Prostate gland (tissue), 2 donors: ENCODE results near the gene NCAPG2. TPM values are rescaled to one million over a fixed set of nuclear protein-coding genes. Genes with fewer than 3 reads are reported as not detected.

Experiments
- DNase-seq: peaks from one replicate; pipeline ENCODE4 v3.0.0-alpha.2; 2019; ENCODE audit warnings: low spot score
- H3K27ac ChIP-seq, 2 donors: fragments of 200-600 bp; sonication (generic); 2 replicates each; pipeline ENCODE4 v1.5.1; 2017 to 2019
- H3K27me3 ChIP-seq: fragments of 200-600 bp; sonication (generic); replicated peaks from 2 replicates; pipeline ENCODE4 v1.5.1; 2019; ENCODE audit not compliant: insufficient read depth
- H3K36me3 ChIP-seq, 2 donors: fragments of 200-600 bp; sonication (generic); 1 replicate in 1 of 2; 2 replicates in 1 of 2; pipeline versions ENCODE4 v1.5.1 to v1.8.1; 2017 to 2019
- H3K4me1 ChIP-seq: fragments of 200-600 bp; sonication (generic); replicated peaks from 2 replicates; pipeline ENCODE4 v1.5.1; 2019
- H3K4me3 ChIP-seq, 2 donors: fragments of 200-600 bp; sonication (generic); 2 replicates each; pipeline ENCODE4 v1.5.1; 2017 to 2019
- H3K9me3 ChIP-seq: fragments of 200-600 bp; sonication (generic); 2 replicates; pipeline ENCODE4 v1.5.1; 2017
- POLR2A ChIP-seq: fragments of 450-650 bp; IDR thresholded peaks from one replicate; pipeline ENCODE4 v1.6.1; 2016; ENCODE audit warnings: antibody characterized with exemption, mild to moderate bottlenecking
- POLR2AphosphoS5 ChIP-seq: sonication (generic); formaldehyde crosslinking; IDR thresholded peaks from one replicate; pipeline ENCODE4 v1.6.1; 2017; ENCODE audit warnings: antibody characterized with exemption
- whole genome bisulfite sequencing: methylation state at CpG from one replicate; pipeline ENCODE4 v1.1.5; 2018; 5-methylcytosine and 5-hydroxymethylcytosine counted together
- intact Hi-C: fragments of 100-400 bp; cut with DNase I; formaldehyde crosslinking; loops from one replicate; pipeline ENCODE4 v1.14.2; 2022
- total RNA-seq, 2 donors: library from RNA; depleted of rRNA; stranded (reverse); fragments of >200 nt; gene quantifications; one replicate each; pipeline ENCODE4 v1.1.0, GENCODE V29; 2016
- TF ChIP-seq, protein P1 (sequence below), 4 experiments: fragments of 200-600 bp in 2 of 4; fragments of 450-650 bp in 2 of 4; sonication (generic) in 2 of 4; IDR thresholded peaks; 1 replicate in 3 of 4; 2 replicates in 1 of 4; pipeline ENCODE4 v1.5.1; 2016 to 2019; ENCODE audit warnings: antibody characterized with exemption in 4 of 4, mild to moderate bottlenecking in 2 of 4, moderate library complexity in 2 of 4

Gene NCAPG2
- total RNA-seq, 2 donors from 2014 or later = 7.9 to 11.9 TPM

DNA sequence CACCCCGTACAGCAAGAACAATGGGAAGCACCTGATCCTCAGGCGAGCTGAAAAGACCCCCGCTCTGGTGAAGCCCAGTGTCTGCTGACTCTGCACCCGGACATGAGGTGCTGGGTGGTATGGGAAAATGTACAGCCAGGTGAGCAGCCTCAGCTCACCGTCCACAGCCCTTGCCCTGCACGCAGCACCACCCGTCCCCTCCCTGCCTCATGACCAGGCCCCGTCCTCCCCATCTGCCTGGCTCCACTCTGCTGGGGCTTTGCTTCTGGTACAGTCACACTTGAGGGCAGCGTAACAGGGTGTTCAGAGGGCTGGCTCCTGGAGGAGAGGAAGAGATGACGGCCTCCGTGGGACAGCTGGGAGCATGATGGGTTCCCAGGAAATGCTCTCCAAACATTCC is 49.1 kb downstream of the NCAPG2 start:
- no peak overlapping the region for H3K27ac ChIP-seq
- no peak overlapping the region for H3K4me3 ChIP-seq
- H3K9me3 ChIP-seq = no peaks in the 10 kb centered on the region
- no peaks in the 10 kb centered on the region for H3K4me1 ChIP-seq
- 96% methylated on average over 10 of the region's 11 CpGs for WGBS
- intact Hi-C loops = no loop called here
- H3K27me3 ChIP-seq = no peaks in the 10 kb centered on the region
- no peak for DNase-seq
- TF ChIP-seq, protein P1, sequence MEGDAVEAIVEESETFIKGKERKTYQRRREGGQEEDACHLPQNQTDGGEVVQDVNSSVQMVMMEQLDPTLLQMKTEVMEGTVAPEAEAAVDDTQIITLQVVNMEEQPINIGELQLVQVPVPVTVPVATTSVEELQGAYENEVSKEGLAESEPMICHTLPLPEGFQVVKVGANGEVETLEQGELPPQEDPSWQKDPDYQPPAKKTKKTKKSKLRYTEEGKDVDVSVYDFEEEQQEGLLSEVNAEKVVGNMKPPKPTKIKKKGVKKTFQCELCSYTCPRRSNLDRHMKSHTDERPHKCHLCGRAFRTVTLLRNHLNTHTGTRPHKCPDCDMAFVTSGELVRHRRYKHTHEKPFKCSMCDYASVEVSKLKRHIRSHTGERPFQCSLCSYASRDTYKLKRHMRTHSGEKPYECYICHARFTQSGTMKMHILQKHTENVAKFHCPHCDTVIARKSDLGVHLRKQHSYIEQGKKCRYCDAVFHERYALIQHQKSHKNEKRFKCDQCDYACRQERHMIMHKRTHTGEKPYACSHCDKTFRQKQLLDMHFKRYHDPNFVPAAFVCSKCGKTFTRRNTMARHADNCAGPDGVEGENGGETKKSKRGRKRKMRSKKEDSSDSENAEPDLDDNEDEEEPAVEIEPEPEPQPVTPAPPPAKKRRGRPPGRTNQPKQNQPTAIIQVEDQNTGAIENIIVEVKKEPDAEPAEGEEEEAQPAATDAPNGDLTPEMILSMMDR (IDR thresholded peaks at IDR 0.05) = no peak
- H3K36me3 ChIP-seq = no peaks in the 10 kb centered on the region

DNA sequence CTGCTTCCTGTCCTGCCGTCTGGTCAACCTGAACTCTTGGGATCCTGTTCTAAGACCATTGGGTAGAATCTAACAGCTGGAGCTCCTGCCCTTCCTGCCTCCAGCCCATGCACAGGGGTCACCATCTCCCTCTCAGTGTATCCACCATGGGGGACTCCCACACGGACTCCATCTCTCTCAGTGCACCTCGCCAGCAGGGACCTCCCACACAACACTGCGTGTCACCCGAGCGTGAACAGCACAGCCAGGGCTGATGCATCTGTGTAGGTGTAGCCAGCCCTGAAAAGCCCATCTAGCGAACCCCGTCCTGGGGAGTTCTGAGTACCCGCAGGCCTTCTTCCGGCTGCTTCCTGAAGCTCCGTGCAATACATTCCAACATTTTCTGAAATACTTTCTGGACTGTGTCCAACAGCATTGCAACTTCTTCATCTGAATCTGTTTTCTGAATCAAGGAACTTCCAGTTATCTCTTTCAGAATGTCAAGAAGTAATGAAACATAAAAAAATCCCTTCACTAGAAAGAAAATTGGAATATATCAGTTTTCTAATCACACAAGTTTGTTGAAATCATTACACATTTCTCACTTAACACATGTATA is 52.5 kb downstream of the NCAPG2 start:
- TF ChIP-seq POLR2AphosphoS5 (no peak), POLR2A (no peak)
- TF ChIP-seq, protein P1 (IDR thresholded peaks at IDR 0.05) = no peak
- intact Hi-C loops = no loop called here
- Histone ChIP-seq H3K36me3 (no peaks in the 10 kb centered on the region), H3K4me3 (no peak overlapping the region), H3K27ac (no peak overlapping the region), H3K27me3 (no peaks in the 10 kb centered on the region), H3K9me3 (no peaks in the 10 kb centered on the region), H3K4me1 (no peaks in the 10 kb centered on the region)
- no peak for DNase-seq
- 93% methylated on average over 11 of the region's 11 CpGs for WGBS

DNA sequence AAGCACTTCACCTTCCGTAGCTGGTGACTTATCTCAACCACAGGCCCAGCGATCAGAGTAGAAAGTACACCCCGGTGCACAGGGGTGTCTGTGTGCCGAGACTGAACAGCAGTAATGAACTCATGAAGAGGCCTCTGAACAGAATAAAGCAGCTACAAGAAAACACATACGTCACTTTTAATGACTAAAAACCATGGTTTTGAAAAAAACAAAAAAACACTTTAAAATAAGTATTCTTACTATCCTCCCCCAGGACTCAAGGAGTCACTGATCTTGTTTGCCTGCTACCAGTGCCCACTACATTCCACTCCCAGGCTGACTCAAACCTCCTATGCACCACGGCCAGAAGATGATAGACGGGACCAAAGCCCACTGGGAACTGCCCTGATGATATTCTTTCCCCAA is 53.8 kb downstream of the NCAPG2 start:
- Histone ChIP-seq H3K9me3 (no peaks in the 10 kb centered on the region), H3K27me3 (no peaks in the 10 kb centered on the region), H3K4me3 (no peak overlapping the region), H3K27ac (no peak overlapping the region), H3K4me1 (no peaks in the 10 kb centered on the region), H3K36me3 (no peaks in the 10 kb centered on the region)
- intact Hi-C loops = no loop called here
- WGBS = 94% methylated on average over 7 of the region's 7 CpGs
- no peak for TF ChIP-seq POLR2A
- TF ChIP-seq POLR2AphosphoS5 = no peak
- DNase-seq = no peak

DNA sequence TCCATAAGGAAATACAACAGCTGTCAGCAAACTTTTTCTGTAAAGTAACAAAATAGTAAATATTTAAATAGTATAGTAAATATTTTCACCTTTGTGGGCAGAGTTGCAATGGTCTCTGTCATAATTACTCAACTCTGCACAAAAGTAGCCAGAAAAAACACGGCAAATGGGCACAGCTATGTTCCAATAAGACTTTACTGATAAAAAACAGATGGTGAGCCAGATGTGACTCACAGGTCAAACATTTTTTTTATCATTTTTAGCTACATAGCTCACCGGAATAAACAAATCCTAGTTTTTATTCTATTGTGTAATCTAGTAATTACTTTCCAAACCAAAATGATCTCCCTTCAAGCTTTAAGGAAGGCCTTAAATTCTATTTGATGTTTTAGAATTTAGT is 55.3 kb downstream of the NCAPG2 start:
- Histone ChIP-seq H3K4me3 (no peak overlapping the region), H3K4me1 (no peaks in the 10 kb centered on the region), H3K36me3 (no peaks in the 10 kb centered on the region), H3K27ac (no peak overlapping the region), H3K9me3 (no peaks in the 10 kb centered on the region), H3K27me3 (no peaks in the 10 kb centered on the region)
- intact Hi-C loops = no loop called here
- DNase-seq = no peak
- TF ChIP-seq, protein P1 (IDR thresholded peaks at IDR 0.05) = no peak
- TF ChIP-seq POLR2A (no peak), POLR2AphosphoS5 (no peak)
- 34% methylated on average over 2 of the region's 2 CpGs for WGBS

DNA sequence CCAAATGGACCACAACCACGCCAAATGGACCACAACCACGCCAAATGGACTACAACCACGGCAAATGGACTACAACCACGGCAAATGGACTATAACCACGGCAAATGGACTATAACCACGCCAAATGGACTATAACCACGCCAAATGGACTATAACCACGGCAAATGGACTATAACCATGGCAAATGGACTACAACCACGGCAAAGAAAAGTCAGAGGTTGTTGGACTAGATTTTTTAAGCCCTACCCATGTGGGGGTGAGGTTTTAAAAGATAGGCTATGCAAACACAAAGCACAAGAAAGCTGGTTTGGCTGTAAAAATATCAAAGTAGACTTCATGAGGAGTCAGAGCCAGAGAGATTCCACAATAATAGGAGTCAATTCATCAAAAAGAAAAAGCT is 55.8 kb downstream of the NCAPG2 start:
- no peak for DNase-seq
- Histone ChIP-seq H3K4me1 (no peaks in the 10 kb centered on the region), H3K9me3 (no peaks in the 10 kb centered on the region), H3K27me3 (no peaks in the 10 kb centered on the region), H3K4me3 (no peak overlapping the region), H3K36me3 (no peaks in the 10 kb centered on the region), H3K27ac (no peak overlapping the region)
- WGBS = 86% methylated on average over 9 of the region's 9 CpGs
- no peak for TF ChIP-seq POLR2A
- no peak for TF ChIP-seq POLR2AphosphoS5
- TF ChIP-seq, protein P1 (IDR thresholded peaks at IDR 0.05) = no peak
- intact Hi-C loops = no loop called here
